SK-N-SH (cell line): Measurements from ENCODE around the gene DENND10. TPM values are rescaled to one million over a fixed set of nuclear protein-coding genes. Genes with fewer than 3 reads are reported as not detected.
A peak's percentile ranks its signal among the peaks of the same experiment; 100 is the strongest.
"Not testable (repeated sequence)": the region's sequence is repeated elsewhere in the genome, so short reads cannot be mapped to it uniquely, and the experiment has no call there.

Experiments
- CTCF ChIA-PET: fragments of 300-600, 350-600 bp; formaldehyde crosslinking; extraction: SDS; loops from one replicate; lab custom pipeline; 2021; lab: Yijun Ruan, JAX
- POLR2A ChIA-PET: fragments of 350-600 bp; sonication (Branson Sonifier 250); formaldehyde crosslinking; extraction: SDS; loops from one replicate; lab custom pipeline; 2020; ENCODE audit warnings: antibody characterized with exemption, inconsistent platforms; lab: Yijun Ruan, JAX
- DNase-seq: peaks from one replicate; pipeline ENCODE4 v3.0.0; 2012
- H2AFZ ChIP-seq: fragments of 200-600 bp; sonication (generic); 2 replicates; pipeline ENCODE4 v1.8.1; 2016; ENCODE audit warnings: antibody characterized with exemption, mild to moderate bottlenecking, low read depth
- H3F3A ChIP-seq: fragments of 200-600 bp; sonication (generic); replicated peaks from 2 replicates; pipeline ENCODE3; 2016; ENCODE audit warnings: antibody characterized with exemption, mild to moderate bottlenecking; ENCODE audit not compliant: insufficient read depth
- H3K27ac ChIP-seq, 2 experiments: fragments of 200-500 bp in 1 of 2; fragments of 200-600 bp in 1 of 2; sonication (Bioruptor generic) in 1 of 2; sonication (generic), shearing (Covaris generic) in 1 of 2; 2 replicates each; pipeline versions ENCODE4 v1.5.1 to v1.6.1; 2014 to 2016; ENCODE audit warnings: low read depth in 2 of 2, inconsistent platforms in 1 of 2, low read length in 1 of 2, mild to moderate bottlenecking in 1 of 2, mixed read lengths in 1 of 2
- H3K27me3 ChIP-seq: fragments of 200-600 bp; sonication (generic), shearing (Covaris generic); 2 replicates; pipeline ENCODE4 v1.6.1; 2016; ENCODE audit warnings: mixed run types; ENCODE audit not compliant: insufficient read depth
- H3K36me3 ChIP-seq, 2 experiments: fragments of 200-500 bp in 1 of 2; fragments of 200-600 bp in 1 of 2; sonication (Bioruptor generic) in 1 of 2; sonication (generic) in 1 of 2; replicated peaks in 1 of 2; 2 replicates each; pipeline versions ENCODE3 to v1.5.1; 2014 to 2016; ENCODE audit warnings: low read length in 1 of 2, mild to moderate bottlenecking in 1 of 2; ENCODE audit not compliant: insufficient read depth in 2 of 2, control insufficient read depth in 1 of 2
- H3K4me1 ChIP-seq, 2 experiments: fragments of 200-500 bp in 1 of 2; fragments of 200-600 bp in 1 of 2; sonication (Bioruptor generic) in 1 of 2; sonication (generic), shearing (Covaris generic) in 1 of 2; 2 replicates each; pipeline versions ENCODE4 v1.5.1 to v1.6.1; 2014 to 2016; ENCODE audit warnings: low read depth in 1 of 2, low read length in 1 of 2, mixed run types in 1 of 2; ENCODE audit not compliant: insufficient read depth in 2 of 2, control insufficient read depth in 1 of 2
- H3K4me2 ChIP-seq: fragments of 200-600 bp; sonication (generic), shearing (Covaris generic); 2 replicates; pipeline ENCODE4 v1.6.1; 2017; ENCODE audit warnings: mixed run types
- H3K4me3 ChIP-seq, 2 experiments: fragments of 200-500 bp in 1 of 2; fragments of 200-600 bp in 1 of 2; sonication (Bioruptor generic) in 1 of 2; sonication (generic), shearing (Covaris generic) in 1 of 2; 2 replicates each; pipeline versions ENCODE4 v1.5.1 to v1.8.1; 2014 to 2016; ENCODE audit warnings: low read depth in 2 of 2, inconsistent platforms in 1 of 2, low read length in 1 of 2, mild to moderate bottlenecking in 1 of 2, mixed read lengths in 1 of 2, moderate library complexity in 1 of 2
- H3K79me2 ChIP-seq: fragments of 200-600 bp; sonication (generic); 2 replicates; pipeline ENCODE4 v1.8.1; 2017; ENCODE audit warnings: mild to moderate bottlenecking; ENCODE audit not compliant: insufficient read depth
- H3K9ac ChIP-seq: fragments of 200-600 bp; sonication (generic); 2 replicates; pipeline ENCODE4 v1.6.1; 2017; ENCODE audit warnings: mixed run types
- H3K9me2 ChIP-seq: fragments of 200-600 bp; sonication (generic); 2 replicates; pipeline ENCODE4 v1.6.1; 2017; ENCODE audit warnings: mixed run types
- H3K9me3 ChIP-seq: fragments of 200-600 bp; sonication (generic); 2 replicates; pipeline ENCODE4 v1.6.1; 2017; ENCODE audit warnings: mixed run types, mild to moderate bottlenecking, moderate library complexity
- H4K20me1 ChIP-seq: fragments of 200-600 bp; sonication (generic); 2 replicates; pipeline ENCODE4 v1.6.1; 2017; ENCODE audit warnings: mild to moderate bottlenecking, mixed run types; ENCODE audit not compliant: insufficient read depth
- GABPA ChIP-seq: IDR thresholded peaks from 2 replicates; pipeline ENCODE4 v1.4.0; 2012; ENCODE audit warnings: low read depth, mild to moderate bottlenecking
- NFIC ChIP-seq: IDR thresholded peaks from 2 replicates; pipeline ENCODE4 v1.4.0; 2012; ENCODE audit warnings: borderline replicate concordance
- RFX5 ChIP-seq: IDR thresholded peaks from 2 replicates; pipeline ENCODE4 v1.6.1; 2012; ENCODE audit warnings: mild to moderate bottlenecking, improper control_type of control experiment, low read length
- WGBS: methylation state at CpG from one replicate; pipeline ENCODE4 v1.1.6; 2017; ENCODE audit warnings: low lambda C conversion rate; 5-methylcytosine and 5-hydroxymethylcytosine counted together
- polyA plus RNA-seq, 3 experiments: library from polyadenylated mRNA; depleted of rRNA; stranded (reverse); fragments of >200 nt; gene quantifications; 2 replicates each; pipeline ENCODE4 v1.2.3, GENCODE V29; 2012
- TF ChIP-seq, protein P1 (sequence below): IDR thresholded peaks from 2 replicates; pipeline ENCODE4 v1.4.0; 2012; ENCODE audit warnings: low read depth, borderline replicate concordance

DENND10 gene
- polyA plus RNA-seq, 1 of the 3 experiments (the other 2 are of a cell fraction): 48.4 TPM

DNA sequence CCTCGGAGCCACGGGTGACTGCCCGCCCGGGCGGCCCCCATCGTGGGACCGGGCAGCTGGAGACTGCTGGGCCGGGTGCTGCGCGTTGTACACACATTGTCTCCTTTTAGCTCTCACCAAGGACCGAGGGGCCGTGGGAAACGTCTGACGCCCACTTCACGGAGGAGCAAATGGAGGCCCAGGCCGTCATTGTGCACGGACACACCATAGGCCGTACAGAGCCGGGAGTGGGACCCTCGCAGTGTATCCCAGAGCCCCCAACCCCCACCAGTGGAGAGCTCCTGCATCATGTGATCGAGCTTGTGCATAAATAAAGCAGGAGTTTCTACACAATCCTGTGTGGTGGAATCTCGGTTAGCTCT, 722 bp downstream of the DENND10 start:
- 5% methylated on average over 11 of the region's 22 CpGs for whole genome bisulfite sequencing
- CTCF ChIA-PET: no interaction called here

GRCh38 chr10:119105155-119105554, 1.2 kb downstream of the DENND10 start:
- ChIA-PET CTCF (interaction anchor here (0.8 kb wide), 1 partner anchor 28 kb away, joined by 3 read pairs; no protein-coding TSS in a partner anchor), POLR2A (no interaction called here)
- Histone ChIP-seq H2AFZ (peak overlapping the region; percentile 70; the same call in 1 of the 2 replicates), H3K9me3 (no peaks in the 10 kb centered on the region), H3K79me2 (peaks cover 32% of the 10 kb centered on the region), H3F3A (peaks cover 5% of the 10 kb centered on the region), H3K27me3 (no peaks in the 10 kb centered on the region), H3K9ac (peak overlapping the region; percentile 77; the same call in 1 of the 2 replicates), H3K4me2 (peak overlapping the region; percentile 100), H3K9me2 (no peaks in the 10 kb centered on the region), H4K20me1 (peaks cover 9% of the 10 kb centered on the region; the same call in 1 of the 2 replicates), H3K4me3 (peak overlapping the region; percentile 61 to 97), H3K4me1 (peaks cover 3 to 8% of the 10 kb centered on the region in 2 experiments; a peak in 2 of 4 replicates), H3K36me3 (peaks cover 3 to 31% of the 10 kb centered on the region in 2 experiments), H3K27ac (no peak overlapping the region)
- DNase-seq: no peak
- TF ChIP-seq GABPA (no peak), NFIC (no peak)
- WGBS: 90% methylated on average over 12 of the region's 12 CpGs

More for the DNA sequence above, 722 bp downstream of the DENND10 start:
- no peak for DNase-seq
- H3K9me2 ChIP-seq: no peaks in the 10 kb centered on the region
- peak overlapping the region; percentile 18 to 22; a peak in 1 of 4 replicates for H3K27ac ChIP-seq
- H3K27me3 ChIP-seq: no peaks in the 10 kb centered on the region
- H2AFZ ChIP-seq: peak overlapping the region; percentile 70; the same call in 1 of the 2 replicates
- H3K4me3 ChIP-seq: peak overlapping the region; percentile 61 to 97
- peaks cover 3 to 25% of the 10 kb centered on the region in 2 experiments for H3K36me3 ChIP-seq
- H3K79me2 ChIP-seq: peaks cover 32% of the 10 kb centered on the region
- H4K20me1 ChIP-seq: peaks cover 9% of the 10 kb centered on the region; the same call in 1 of the 2 replicates
- H3K9ac ChIP-seq: peak overlapping the region; percentile 77; the same call in 1 of the 2 replicates
- H3K9me3 ChIP-seq: no peaks in the 10 kb centered on the region
- H3K4me2 ChIP-seq: peak overlapping the region; percentile 100
- POLR2A ChIA-PET: interaction anchor here (0.8 kb wide), 3 partner anchors 28 to 76 kb away, joined by 3 to 4 read pairs (median 3); no protein-coding TSS in a partner anchor
- no peak for TF ChIP-seq RFX5
- TF ChIP-seq, protein P1, sequence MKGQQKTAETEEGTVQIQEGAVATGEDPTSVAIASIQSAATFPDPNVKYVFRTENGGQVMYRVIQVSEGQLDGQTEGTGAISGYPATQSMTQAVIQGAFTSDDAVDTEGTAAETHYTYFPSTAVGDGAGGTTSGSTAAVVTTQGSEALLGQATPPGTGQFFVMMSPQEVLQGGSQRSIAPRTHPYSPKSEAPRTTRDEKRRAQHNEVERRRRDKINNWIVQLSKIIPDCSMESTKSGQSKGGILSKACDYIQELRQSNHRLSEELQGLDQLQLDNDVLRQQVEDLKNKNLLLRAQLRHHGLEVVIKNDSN: peak; percentile 76
- peaks cover 5% of the 10 kb centered on the region for H3F3A ChIP-seq
- H3K4me1 ChIP-seq: peaks cover 3 to 8% of the 10 kb centered on the region in 2 experiments; a peak in 2 of 4 replicates

DNA sequence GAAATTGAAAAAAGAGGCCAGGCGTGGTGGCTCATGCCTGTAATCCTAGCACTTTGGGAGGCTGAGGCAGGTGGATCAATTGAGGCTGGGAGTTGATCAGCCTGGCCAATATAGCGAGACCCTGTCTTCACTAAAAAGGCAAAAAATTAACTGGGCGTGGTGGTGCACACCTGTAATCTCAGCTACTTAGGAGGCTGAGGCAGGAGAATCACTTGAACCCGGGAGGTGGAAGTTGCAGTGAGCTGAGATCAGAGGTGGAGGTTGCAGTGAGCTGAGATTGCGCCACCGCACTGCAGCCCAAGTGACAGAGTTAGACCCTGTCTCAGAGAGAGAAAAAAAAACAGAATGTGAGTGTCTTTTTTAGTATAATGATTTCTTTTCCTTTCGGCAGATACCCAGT, 2.0 kb downstream of the DENND10 start:
- H3K9me2 ChIP-seq, H2AFZ ChIP-seq, H3K4me1 ChIP-seq, POLR2A ChIA-PET, H4K20me1 ChIP-seq, DNase-seq, H3K27me3 ChIP-seq, H3F3A ChIP-seq, H3K4me3 ChIP-seq, H3K9me3 ChIP-seq, H3K27ac ChIP-seq, H3K9ac ChIP-seq: not testable (repeated sequence)
- CTCF ChIA-PET: interaction anchor here (0.8 kb wide), 1 partner anchor 27 kb away, joined by 3 read pairs; no protein-coding TSS in a partner anchor
- WGBS: 96% methylated on average over 7 of the region's 7 CpGs
- H3K4me2 ChIP-seq: peak overlapping the region; percentile 100
- peaks cover 3 to 38% of the 10 kb centered on the region in 2 experiments for H3K36me3 ChIP-seq
- peaks cover 32% of the 10 kb centered on the region for H3K79me2 ChIP-seq

DNA sequence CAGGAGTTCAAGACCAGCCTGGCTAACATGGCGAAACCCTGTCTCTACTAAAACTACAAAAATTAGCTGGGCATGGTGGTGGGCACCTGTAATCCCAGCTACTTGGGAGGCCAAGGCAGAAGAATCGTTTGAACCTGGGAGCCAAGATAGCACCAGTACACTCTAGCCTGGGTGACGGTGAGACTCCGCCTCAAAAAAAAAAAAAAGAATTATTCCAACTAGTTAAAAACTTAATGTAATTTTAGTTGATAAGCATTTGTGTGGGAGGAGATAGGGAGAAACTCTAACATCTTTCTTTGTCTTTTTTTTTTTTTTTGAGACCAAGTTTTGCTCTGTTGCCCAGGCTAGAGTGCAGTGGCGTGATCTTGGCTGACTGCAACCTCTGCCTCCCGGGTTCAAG, 3.2 kb downstream of the DENND10 start:
- H3F3A ChIP-seq, H3K4me2 ChIP-seq, H2AFZ ChIP-seq, H3K4me3 ChIP-seq, H3K4me1 ChIP-seq, H4K20me1 ChIP-seq, H3K9me3 ChIP-seq, H3K27me3 ChIP-seq, H3K9ac ChIP-seq, POLR2A ChIA-PET, CTCF ChIA-PET, H3K27ac ChIP-seq, DNase-seq, H3K9me2 ChIP-seq: not testable (repeated sequence)
- Histone ChIP-seq H3K79me2 (peaks cover 32% of the 10 kb centered on the region), H3K36me3 (peaks cover 9 to 50% of the 10 kb centered on the region in 2 experiments)
- 98% methylated on average over 6 of the region's 6 CpGs for WGBS

- H4K20me1 ChIP-seq, H3F3A ChIP-seq, H3K9me2 ChIP-seq, H2AFZ ChIP-seq, H3K27me3 ChIP-seq, H3K4me1 ChIP-seq, H3K9me3 ChIP-seq, POLR2A ChIA-PET, H3K9ac ChIP-seq, H3K4me3 ChIP-seq, H3K4me2 ChIP-seq, H3K27ac ChIP-seq, DNase-seq: not testable (repeated sequence)
- peaks cover 12 to 57% of the 10 kb centered on the region in 2 experiments for H3K36me3 ChIP-seq
- CTCF ChIA-PET: interaction anchor here (1.2 kb wide), 1 partner anchor 99 kb away, joined by 3 read pairs; no protein-coding TSS in a partner anchor
- WGBS: 100% methylated on average over 2 of the region's 2 CpGs
- peaks cover 32% of the 10 kb centered on the region for H3K79me2 ChIP-seq
Observed at GRCh38 chr10:119107771-119108170, 3.9 kb downstream of the DENND10 start.
